H1 (cell line): ENCODE data around the gene HTR1D. TPM values are rescaled to one million over a fixed set of nuclear protein-coding genes. Genes with fewer than 3 reads are reported as not detected.

ENCODE experiments used
- CTCF ChIA-PET: fragments of 300-600 bp; sonication (Branson Sonifier 250); formaldehyde crosslinking; loops from one replicate; lab custom pipeline; 2021; ENCODE audit not compliant: partially characterized antibody; lab: Charles Lee
- POLR2A ChIA-PET: fragments of 300-600 bp; sonication (Branson Sonifier 250); formaldehyde crosslinking; loops from one replicate; lab custom pipeline; 2021; ENCODE audit warnings: inconsistent platforms; ENCODE audit not compliant: partially characterized antibody; lab: Charles Lee
- DNase-seq, 2 experiments: peaks; one replicate each; pipeline versions ENCODE4 v3.0.0 to v3.0.0-alpha.2; 2010 to 2022; ENCODE audit warnings: low spot score in 2 of 2, low read depth in 1 of 2, mixed read lengths in 1 of 2
- FAIRE-seq: peaks from 2 replicates; lab custom pipeline; 2011; peaks lifted over from hg19 to GRCh38; lab: Jason Lieb, UNC
- H2AFZ ChIP-seq: 2 replicates; pipeline ENCODE4 v1.8.1; 2012; ENCODE audit warnings: low read length, inconsistent platforms
- H2AK5ac ChIP-seq: 2 replicates; pipeline ENCODE4 v1.6.1; 2013; ENCODE audit warnings: low read depth, low read length
- H2BK120ac ChIP-seq: replicated peaks from 2 replicates; pipeline ENCODE3; 2013; ENCODE audit warnings: low read depth, low read length, inconsistent platforms
- H2BK12ac ChIP-seq: 2 replicates; pipeline ENCODE4 v1.6.1; 2013; ENCODE audit warnings: low read depth, low read length
- H2BK15ac ChIP-seq: 2 replicates; pipeline ENCODE4 v1.6.1; 2013; ENCODE audit warnings: low read length
- H2BK20ac ChIP-seq: 2 replicates; pipeline ENCODE4 v1.6.1; 2013; ENCODE audit warnings: low read length
- H2BK5ac ChIP-seq: 2 replicates; pipeline ENCODE4 v1.6.1; 2013; ENCODE audit warnings: low read depth, low read length
- H3K14ac ChIP-seq: 2 replicates; pipeline ENCODE4 v1.6.1; 2013; ENCODE audit warnings: inconsistent platforms; ENCODE audit not compliant: insufficient read length
- H3K18ac ChIP-seq: 2 replicates; pipeline ENCODE4 v1.6.1; 2013; ENCODE audit warnings: low read length; ENCODE audit errors: extremely low read depth
- H3K23ac ChIP-seq: 2 replicates; pipeline ENCODE4 v1.6.1; 2013; ENCODE audit warnings: inconsistent platforms; ENCODE audit not compliant: insufficient read length
- H3K23me2 ChIP-seq: 2 replicates; pipeline ENCODE4 v1.6.1; 2013; ENCODE audit warnings: low read depth, low read length
- H3K27ac ChIP-seq: 2 replicates; pipeline ENCODE4 v1.6.1; 2011; ENCODE audit warnings: low read depth, low read length, inconsistent platforms
- H3K27me3 ChIP-seq, 4 experiments: replicated peaks in 1 of 4; 1 replicate in 1 of 4; 2 replicates in 3 of 4; pipeline versions ENCODE4 v1.6.1 to v1.8.1; 2011 to 2013; ENCODE audit warnings: low read length in 3 of 4, mild to moderate bottlenecking in 3 of 4, inconsistent platforms in 2 of 4, mixed read lengths in 2 of 4, moderate library complexity in 1 of 4; ENCODE audit not compliant: control insufficient read depth in 3 of 4, insufficient read depth in 3 of 4; ENCODE audit errors: extremely low read depth in 1 of 4
- H3K36me3 ChIP-seq, 4 experiments: 2 replicates each; pipeline versions ENCODE4 v1.6.1 to v1.8.1; 2011 to 2013; ENCODE audit warnings: mild to moderate bottlenecking in 4 of 4, low read length in 3 of 4, moderate library complexity in 2 of 4, control low read depth in 1 of 4, inconsistent platforms in 1 of 4; ENCODE audit not compliant: insufficient read depth in 4 of 4, control insufficient read depth in 2 of 4
- H3K4ac ChIP-seq: replicated peaks from 2 replicates; pipeline ENCODE3; 2013; ENCODE audit warnings: low read length, low read depth, mixed read lengths, inconsistent platforms; ENCODE audit not compliant: insufficient read length
- H3K4me1 ChIP-seq, 4 experiments: replicated peaks in 1 of 4; 1 replicate in 1 of 4; 2 replicates in 3 of 4; pipeline versions ENCODE4 v1.6.1 to v1.8.1; 2011 to 2013; ENCODE audit warnings: low read length in 3 of 4, inconsistent platforms in 2 of 4, mixed read lengths in 1 of 4; ENCODE audit not compliant: insufficient read depth in 4 of 4, control insufficient read depth in 3 of 4
- H3K4me2 ChIP-seq, 2 experiments: 2 replicates each; pipeline versions ENCODE4 v1.6.1 to v1.8.1; 2011 to 2013; ENCODE audit warnings: low read depth in 2 of 2, low read length in 2 of 2, control low read depth in 1 of 2, inconsistent platforms in 1 of 2, mild to moderate bottlenecking in 1 of 2; ENCODE audit not compliant: insufficient read depth in 1 of 2
- H3K4me3 ChIP-seq, 4 experiments: fragments of 200-600, 300-600 bp in 1 of 4; sonication (generic), shearing (Covaris generic), sonication (Bioruptor Twin) in 1 of 4; 2 replicates each; pipeline versions ENCODE4 v1.5.1 to v1.8.1; 2011 to 2016; ENCODE audit warnings: low read length in 4 of 4, low read depth in 3 of 4, control low read depth in 2 of 4, inconsistent platforms in 2 of 4, mild to moderate bottlenecking in 2 of 4, mixed read lengths in 1 of 4, moderate library complexity in 1 of 4; ENCODE audit not compliant: insufficient read depth in 2 of 4; ENCODE audit errors: extremely low read depth in 1 of 4
- H3K56ac ChIP-seq: replicated peaks from 2 replicates; pipeline ENCODE3; 2013; ENCODE audit warnings: low read depth, mild to moderate bottlenecking, mixed read lengths, low read length, inconsistent platforms; ENCODE audit not compliant: insufficient read length
- H3K79me1 ChIP-seq: 2 replicates; pipeline ENCODE4 v1.6.1; 2013; ENCODE audit warnings: low read depth, low read length, control low read depth
- H3K79me2 ChIP-seq, 2 experiments: 2 replicates each; pipeline versions ENCODE4 v1.6.1 to v1.8.1; 2012 to 2013; ENCODE audit warnings: low read length in 2 of 2, mild to moderate bottlenecking in 2 of 2, inconsistent platforms in 1 of 2; ENCODE audit not compliant: insufficient read depth in 2 of 2, control insufficient read depth in 1 of 2
- H3K9ac ChIP-seq, 4 experiments: replicated peaks in 1 of 4; 1 replicate in 1 of 4; 2 replicates in 3 of 4; pipeline versions ENCODE4 v1.6.1 to v1.8.1; 2011 to 2013; ENCODE audit warnings: low read depth in 3 of 4, low read length in 3 of 4, control low read depth in 2 of 4, mild to moderate bottlenecking in 2 of 4, moderate library complexity in 2 of 4, inconsistent platforms in 1 of 4; ENCODE audit errors: extremely low read depth in 1 of 4
- H3K9me3 ChIP-seq, 2 experiments: 2 replicates each; pipeline versions ENCODE4 v1.6.1 to v1.8.1; 2012 to 2013; ENCODE audit warnings: mild to moderate bottlenecking in 2 of 2, moderate library complexity in 2 of 2, control low read depth in 1 of 2, inconsistent platforms in 1 of 2, low read depth in 1 of 2, low read length in 1 of 2, mixed read lengths in 1 of 2; ENCODE audit not compliant: insufficient read depth in 2 of 2
- H4K20me1 ChIP-seq, 2 experiments: replicated peaks in 1 of 2; 2 replicates each; pipeline versions ENCODE3 to v1.8.1; 2011 to 2013; ENCODE audit warnings: inconsistent platforms in 2 of 2, low read length in 2 of 2, mild to moderate bottlenecking in 1 of 2; ENCODE audit not compliant: insufficient read depth in 2 of 2, control insufficient read depth in 1 of 2
- H4K5ac ChIP-seq: 2 replicates; pipeline ENCODE4 v1.6.1; 2013; ENCODE audit warnings: low read length, low read depth, mixed read lengths, inconsistent platforms; ENCODE audit not compliant: insufficient read length
- H4K8ac ChIP-seq: 2 replicates; pipeline ENCODE4 v1.8.0; 2013; ENCODE audit warnings: mild to moderate bottlenecking, moderate library complexity, low read length, inconsistent platforms; ENCODE audit not compliant: insufficient read depth; ENCODE audit errors: extremely low read depth
- H4K91ac ChIP-seq: replicated peaks from 2 replicates; pipeline ENCODE3; 2013; ENCODE audit warnings: low read length, mixed read lengths, inconsistent platforms; ENCODE audit not compliant: insufficient read length
- ASH2L ChIP-seq: fragments of 200-600, 300-600 bp; sonication (generic); IDR thresholded peaks from one replicate; pipeline ENCODE4 v1.7.1; 2017; ENCODE audit warnings: low read length
- BRCA1 ChIP-seq: IDR thresholded peaks from 2 replicates; pipeline ENCODE4 v1.6.1; 2012; ENCODE audit warnings: low read depth, low read length, improper control_type of control experiment
- CHD2 ChIP-seq: IDR thresholded peaks from 2 replicates; pipeline ENCODE4 v1.6.1; 2012; ENCODE audit warnings: low read length, improper control_type of control experiment
- KDM4A ChIP-seq: IDR thresholded peaks from one replicate; pipeline ENCODE4 v1.7.1; 2012; ENCODE audit warnings: low read depth, mild to moderate bottlenecking, moderate library complexity, low read length, inconsistent platforms; ENCODE audit not compliant: severe bottlenecking
- RAD21 ChIP-seq, 2 experiments: IDR thresholded peaks in 1 of 2; conservative IDR thresholded peaks in 1 of 2; 2 replicates each; pipeline ENCODE4 v1.6.1; 2011; ENCODE audit warnings: low read depth in 2 of 2, low read length in 2 of 2, improper control_type of control experiment in 1 of 2, inconsistent platforms in 1 of 2, mild to moderate bottlenecking in 1 of 2, moderate library complexity in 1 of 2
- RNF2 ChIP-seq: fragments of 200-900, 300-1000 bp; sonication (generic); IDR thresholded peaks from 2 replicates; pipeline ENCODE4 v1.7.1; 2016; ENCODE audit warnings: borderline replicate concordance, low read depth, mild to moderate bottlenecking, antibody characterized with exemption, low read length; ENCODE audit not compliant: poor library complexity, severe bottlenecking; ENCODE audit errors: missing control alignments
- RXRA ChIP-seq: IDR thresholded peaks from 2 replicates; pipeline ENCODE4 v1.6.1; 2011; ENCODE audit warnings: low read depth, mild to moderate bottlenecking, low read length, moderate library complexity; ENCODE audit not compliant: insufficient read depth
- SAP30 ChIP-seq: fragments of 300-600 bp; sonication (generic); IDR thresholded peaks from 2 replicates; pipeline ENCODE4 v1.7.1; 2012; ENCODE audit warnings: low read length, moderate library complexity, mild to moderate bottlenecking, inconsistent platforms; ENCODE audit not compliant: insufficient read depth, insufficient replicate concordance
- SP2 ChIP-seq: IDR thresholded peaks from 2 replicates; pipeline ENCODE4 v1.6.1; 2012; ENCODE audit warnings: mild to moderate bottlenecking, low read length, inconsistent platforms
- SRF ChIP-seq: IDR thresholded peaks from 2 replicates; pipeline ENCODE4 v1.6.1; 2011; ENCODE audit warnings: mild to moderate bottlenecking, low read depth, low read length, moderate library complexity
- TAF1 ChIP-seq: IDR thresholded peaks from 2 replicates; pipeline ENCODE4 v1.6.1; 2011; ENCODE audit warnings: mild to moderate bottlenecking, low read depth, low read length
- TBP ChIP-seq: IDR thresholded peaks from 2 replicates; pipeline ENCODE4 v1.6.1; 2011; ENCODE audit warnings: low read depth, low read length, improper control_type of control experiment
- TEAD4 ChIP-seq: IDR thresholded peaks from 2 replicates; pipeline ENCODE4 v1.6.1; 2012; ENCODE audit warnings: low read depth, low read length, inconsistent platforms, mixed read lengths
- WGBS, 2 experiments: shearing (Covaris generic) in 1 of 2; methylation state at CpG; one replicate each; pipeline versions ENCODE4 v1.1.6 to v1.1.7; 2013 to 2015; ENCODE audit warnings: low lambda C conversion rate in 2 of 2, mixed read lengths in 2 of 2, inconsistent platforms in 1 of 2, low coverage in 1 of 2, missing lambda C conversion rate in 1 of 2; ENCODE audit not compliant: insufficient replicate concordance in 2 of 2, insufficient coverage in 1 of 2, insufficient read length in 1 of 2; ENCODE audit errors: extremely low coverage in 1 of 2, missing lambda C conversion rate in 1 of 2; 5-methylcytosine and 5-hydroxymethylcytosine counted together
- polyA plus RNA-seq, 7 experiments: library from polyadenylated mRNA; depleted of rRNA in 3 of 7; stranded (reverse) in 5 of 7; unstranded in 2 of 7; fragments of >200 nt in 5 of 7; fragments of 200-250 nt in 2 of 7; gene quantifications; 1 replicate in 5 of 7; 2 replicates in 1 of 7; 4 replicates in 1 of 7; pipeline versions ENCODE4 v1.2.1 to v1.2.3, GENCODE V29; 2011 to 2013; ENCODE audit warnings: missing spikeins in 2 of 7, mixed read lengths in 2 of 7
- total RNA-seq: library from RNA; stranded (reverse); fragmentation: NEBNext Ultra II Directional; extraction: Animal tissue kit (Norgen Biotek cat#: 25700); gene quantifications from 2 replicates; pipeline ENCODE4 v1.2.1, GENCODE V29; 2021

The HTR1D gene
- total and polyA plus RNA-seq, 2 of the 8 experiments (the other 6 are each of a cell fraction or from before 2014, with no cell fraction given) = 8.8 to 11.5 TPM

DNA sequence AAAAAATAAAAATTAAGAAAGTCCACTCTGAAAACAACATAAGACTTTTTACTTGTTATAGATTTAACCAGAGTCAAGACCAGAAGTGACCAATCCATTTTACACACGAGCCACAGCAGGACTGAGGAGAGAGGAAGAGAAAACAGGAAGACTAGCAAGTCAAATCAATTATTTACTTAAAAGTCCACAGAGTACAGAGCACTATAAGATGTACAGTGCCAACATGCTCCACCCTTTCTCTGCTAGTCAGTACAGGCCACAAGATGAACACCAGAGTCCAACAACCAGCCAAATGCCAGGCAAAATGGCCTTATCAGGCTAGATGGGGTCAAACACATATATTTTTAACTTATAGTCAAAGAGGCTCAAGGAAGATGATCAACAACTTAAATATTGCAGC is 68.2 kb downstream of the HTR1D start:
- no peak overlapping the region for H4K5ac ChIP-seq
- H2AK5ac ChIP-seq = no peak overlapping the region
- no peak overlapping the region for H3K9ac ChIP-seq
- H3K18ac ChIP-seq = no peak overlapping the region
- H4K8ac ChIP-seq = no peak overlapping the region
- no peak for TF ChIP-seq BRCA1
- no peak for TF ChIP-seq ASH2L
- TF ChIP-seq TAF1 = no peak
- no peak for TF ChIP-seq RAD21 (IDR thresholded peaks at IDR 0.05 in 1 of 2, conservative IDR thresholded peaks at IDR 0.05 in 1 of 2; ENCODE audit: low read depth in 2 of 2, low read length in 2 of 2)
- TF ChIP-seq SP2 = no peak
- no peak for TF ChIP-seq TBP
- TF ChIP-seq CHD2 = no peak
- no peak for TF ChIP-seq RNF2
- TF ChIP-seq KDM4A = no peak
- no peak for TF ChIP-seq SRF
- no peak for TF ChIP-seq SAP30
- no peak for TF ChIP-seq TEAD4
- no peak for TF ChIP-seq RXRA
- no peak overlapping the region for H3K4ac ChIP-seq
- H2BK5ac ChIP-seq = no peak overlapping the region
- H3K79me1 ChIP-seq = peaks cover 5% of the 10 kb centered on the region; the same call in 1 of the 2 replicates
- H3K9me3 ChIP-seq = no peaks in the 10 kb centered on the region
- H3K27ac ChIP-seq = no peak overlapping the region
- FAIRE-seq (no peak), DNase-seq (no peak)
- no peaks in the 10 kb centered on the region for H3K27me3 ChIP-seq
- no peak overlapping the region for H3K14ac ChIP-seq
- peaks cover 17 to 93% of the 10 kb centered on the region in 2 experiments for H3K79me2 ChIP-seq
- H3K56ac ChIP-seq = no peak overlapping the region
- H2AFZ ChIP-seq = no peak overlapping the region
- no peaks in the 10 kb centered on the region for H3K23me2 ChIP-seq
- no peak overlapping the region for H2BK20ac ChIP-seq
- no peak overlapping the region for H3K4me2 ChIP-seq
- H2BK15ac ChIP-seq = no peak overlapping the region
- H2BK120ac ChIP-seq = no peak overlapping the region
- no peak overlapping the region for H3K23ac ChIP-seq
- ChIA-PET POLR2A (no interaction called here), CTCF (interaction anchor here (1.6 kb wide), 1 partner anchor 46 kb away, joined by 3 read pairs; no protein-coding TSS in a partner anchor)
- H3K4me1 ChIP-seq = no peaks in the 10 kb centered on the region; a peak in 1 of 7 replicates
- 93% methylated on average over 1 of the region's 1 CpG; no CpG with 5 or more reads in 1 of the 2 experiments for WGBS, 2 experiments
- no peak overlapping the region for H4K91ac ChIP-seq
- H4K20me1 ChIP-seq = peaks cover 12 to 18% of the 10 kb centered on the region in 2 experiments
- no peak overlapping the region for H3K4me3 ChIP-seq
- peaks cover 0 to 2% (median 0%) of the 10 kb centered on the region in 4 experiments; a peak in 1 of 8 replicates for H3K36me3 ChIP-seq
- H2BK12ac ChIP-seq = no peak overlapping the region
